GM18505 (cell line): Measurements from ENCODE around the gene SLC7A1.
A peak's percentile ranks its signal among the peaks of the same experiment; 100 is the strongest.
"Not testable (repeated sequence)": the region's sequence is repeated elsewhere in the genome, so short reads cannot be mapped to it uniquely, and the experiment has no call there.

Source experiments
- ATAC-seq: cut with Tn5 transposase; IDR thresholded peaks from one replicate; pipeline ENCODE4 v1.9.1; 2021; ENCODE audit not compliant: unreplicated experiment
- POLR2A ChIP-seq: IDR thresholded peaks from 4 replicates; pipeline ENCODE4 v1.6.1; 2011; ENCODE audit warnings: borderline replicate concordance; ENCODE audit not compliant: insufficient read depth, insufficient read length; ENCODE audit errors: extremely low read depth

SLC7A1 gene

GRCh38 chr13:29595380-29596063 lies at the start of gene SLC7A1:
Gene SLC7A1, minus strand, starts transcription at chr13:29595688. Its CDS starts 59,500 bp downstream, at chr13:29536188.
- peak; percentile 86 for ATAC-seq
- peak; percentile 42 for TF ChIP-seq POLR2A

DNA sequence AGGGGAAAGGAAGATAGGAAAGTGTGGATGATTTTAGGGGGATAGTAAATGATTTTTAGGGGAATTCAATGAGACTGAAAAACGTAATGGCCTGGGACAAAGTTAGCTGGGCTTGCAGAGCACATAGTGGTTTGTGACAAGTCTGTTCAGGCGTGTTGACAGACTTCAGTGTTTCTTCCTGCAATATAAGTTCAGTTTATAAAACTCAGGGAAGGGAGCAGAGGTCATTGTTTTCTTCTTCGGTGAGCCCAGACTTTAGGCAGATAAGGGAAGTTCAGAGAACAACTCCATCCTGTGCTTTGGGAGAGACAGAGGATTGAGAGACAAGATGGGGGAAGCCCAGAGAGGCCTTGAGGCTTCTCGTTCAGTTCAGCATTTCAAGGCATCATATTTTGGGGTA lies 45.2 kb upstream of the SLC7A1 start:
- no peak for TF ChIP-seq POLR2A
- ATAC-seq: no peak

GRCh38 chr13:29636831-29637230 lies 41.3 kb upstream of the SLC7A1 start:
- ATAC-seq: not testable (repeated sequence)

GRCh38 chr13:29624997-29625396 lies 29.5 kb upstream of the SLC7A1 start:
- TF ChIP-seq POLR2A: no peak
- no peak for ATAC-seq

DNA sequence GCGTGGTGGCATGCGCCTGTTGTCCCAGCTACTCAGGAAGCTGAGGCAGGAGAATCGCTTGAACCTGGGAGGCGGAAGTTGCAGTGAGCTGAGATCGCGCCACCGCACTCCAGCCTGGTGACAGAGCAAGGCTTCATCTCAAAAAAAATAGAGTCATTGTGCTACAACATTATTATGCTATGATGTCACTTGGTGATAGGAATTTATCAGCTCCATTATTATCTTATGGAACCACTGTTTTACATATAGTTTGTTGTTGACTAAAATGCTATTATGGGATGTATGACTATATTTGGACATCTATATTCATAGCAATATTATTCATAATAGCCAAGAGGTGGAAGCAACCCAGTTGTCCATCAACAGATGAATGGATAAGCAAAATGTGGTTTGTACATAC lies 26.4 kb upstream of the SLC7A1 start:
- no peak for TF ChIP-seq POLR2A
- ATAC-seq: no peak

GRCh38 chr13:29621051-29621800 lies 25.7 kb upstream of the SLC7A1 start:
- no peak for TF ChIP-seq POLR2A
- no peak for ATAC-seq

GRCh38 chr13:29619995-29620394 lies 24.5 kb upstream of the SLC7A1 start:
- TF ChIP-seq POLR2A: no peak
- ATAC-seq: no peak

DNA sequence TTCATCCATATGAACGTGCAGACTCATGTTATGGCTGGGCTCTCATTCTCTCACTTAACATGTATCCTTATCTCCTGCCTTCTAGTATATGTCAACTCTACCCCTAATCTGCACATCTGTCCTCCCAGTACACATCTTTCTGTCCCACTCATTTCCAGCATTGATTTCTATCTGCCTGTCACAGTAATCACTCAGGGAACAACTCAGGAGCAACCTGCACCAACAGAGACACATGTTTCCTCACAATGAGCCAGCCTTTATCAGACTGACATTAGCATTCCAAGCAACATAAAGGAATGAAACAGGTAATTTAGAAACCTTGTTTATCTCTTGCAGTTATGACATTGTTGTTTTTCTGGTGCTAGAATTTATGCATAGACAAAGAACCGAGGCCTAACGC lies 17.6 kb upstream of the SLC7A1 start:
- no peak for ATAC-seq
- TF ChIP-seq POLR2A: no peak

DNA sequence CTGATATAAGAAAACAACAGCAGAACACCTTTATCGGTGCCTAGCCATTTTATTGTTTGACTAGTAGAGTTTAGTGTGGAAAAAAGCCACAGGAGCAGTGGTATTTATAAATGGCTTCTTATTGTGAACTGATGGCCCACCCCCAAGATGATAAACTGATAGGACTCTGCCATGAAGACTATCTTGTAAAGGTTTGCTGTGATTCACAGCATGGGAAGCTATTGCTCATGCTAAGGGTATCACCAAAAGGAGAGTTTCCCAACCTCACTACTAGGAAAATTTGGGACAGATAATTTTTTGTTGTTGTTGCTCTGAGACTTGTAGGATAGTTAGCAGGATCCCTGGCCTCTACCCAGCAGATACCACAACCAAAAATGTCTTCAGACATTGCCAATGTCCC lies 12.0 kb upstream of the SLC7A1 start:
- no peak for TF ChIP-seq POLR2A
- no peak for ATAC-seq

DNA sequence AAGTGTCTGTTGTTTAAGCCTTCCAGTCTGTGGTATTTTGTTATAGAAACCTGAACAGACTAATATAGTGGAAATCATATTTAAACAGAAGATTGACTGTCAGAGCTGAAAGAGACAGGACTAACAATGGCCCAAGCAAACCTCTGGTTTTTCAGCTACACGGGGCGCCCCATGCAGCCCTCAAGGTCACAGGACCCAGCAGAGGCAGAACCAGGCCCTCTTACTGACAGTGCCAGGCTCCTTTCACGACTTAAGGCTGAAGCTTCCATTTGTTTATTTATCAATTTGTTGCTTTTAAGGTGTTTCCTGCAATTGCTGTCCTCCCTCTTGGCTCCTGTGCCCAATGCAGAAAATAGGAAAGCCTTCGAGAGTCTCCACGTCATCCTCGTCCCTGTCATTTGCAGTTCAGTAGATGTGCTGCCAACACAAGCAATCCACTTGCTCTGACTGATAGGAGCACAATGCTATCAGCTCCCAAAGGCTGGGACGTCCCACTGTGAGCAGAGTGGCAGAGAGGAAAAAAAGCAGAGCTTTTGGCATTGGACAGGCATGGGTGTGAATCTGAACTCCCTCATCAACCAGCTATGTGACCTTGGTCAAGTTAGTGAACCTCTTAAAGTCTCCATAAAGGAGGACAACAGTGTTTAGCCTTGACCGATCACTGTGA lies 10.5 kb upstream of the SLC7A1 start:
- TF ChIP-seq POLR2A: no peak
- ATAC-seq: no peak

- TF ChIP-seq POLR2A: no peak
- ATAC-seq: no peak
Observed at GRCh38 chr13:29598321-29598720, 2.8 kb upstream of the SLC7A1 start.

GRCh38 chr13:29597706-29598105 lies 2.2 kb upstream of the SLC7A1 start:
- ATAC-seq: no peak
- TF ChIP-seq POLR2A: no peak

DNA sequence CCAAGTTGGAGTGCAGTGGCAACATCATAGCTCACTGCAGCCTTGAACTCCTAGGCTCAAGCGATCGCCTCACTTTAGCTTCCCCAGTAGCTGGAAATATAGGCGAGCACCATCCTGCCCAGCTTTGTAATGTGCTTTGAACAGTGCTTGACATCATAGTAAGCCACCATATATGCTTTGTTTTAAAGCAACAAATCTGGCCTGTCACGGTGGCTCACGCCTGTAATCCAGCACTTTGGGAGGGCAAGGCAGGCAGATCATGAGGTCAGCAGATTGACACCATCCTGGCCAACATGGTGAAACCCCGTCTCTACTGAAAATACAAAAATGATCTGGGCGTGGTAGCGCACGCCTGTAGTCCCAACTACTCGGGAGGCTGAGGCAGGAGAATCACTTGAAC lies 1.8 kb upstream of the SLC7A1 start:
- no peak for TF ChIP-seq POLR2A
- ATAC-seq: no peak

GRCh38 chr13:29596064-29596418 lies 553 bp upstream of the SLC7A1 start:
- ATAC-seq: no peak
- no peak for TF ChIP-seq POLR2A
